Esophagus muscularis mucosa (tissue), 4 donors: Measurements from ENCODE around the gene ATG2B. TPM values are rescaled to one million over a fixed set of nuclear protein-coding genes. Genes with fewer than 3 reads are reported as not detected.

Source experiments
- DNase-seq: peaks from one replicate; pipeline ENCODE4 v3.0.0-alpha.2; 2017; ENCODE audit errors: extremely low spot score
- H3K27ac ChIP-seq, 4 donors: fragments of 200-600 bp; sonication (generic); replicated peaks in 1 of 4; 1 replicate in 3 of 4; 2 replicates in 1 of 4; pipeline ENCODE4 v1.5.1; 2016 to 2019; ENCODE audit warnings: mild to moderate bottlenecking in 1 of 4
- H3K27me3 ChIP-seq, 4 donors: fragments of 200-600 bp; sonication (generic); one replicate each; pipeline versions ENCODE4 v1.5.1 to v1.6.0; 2016 to 2019
- H3K36me3 ChIP-seq, 4 donors: fragments of 200-600 bp; sonication (generic); one replicate each; pipeline ENCODE4 v1.5.1; 2016 to 2019
- H3K4me1 ChIP-seq, 4 donors: fragments of 200-600 bp; sonication (generic); one replicate each; pipeline ENCODE4 v1.5.1; 2016 to 2019
- H3K4me3 ChIP-seq, 4 donors: fragments of 200-600 bp; sonication (generic); 1 replicate in 2 of 4; 2 replicates in 2 of 4; pipeline ENCODE4 v1.5.1; 2016 to 2019; ENCODE audit warnings: mild to moderate bottlenecking in 4 of 4, moderate library complexity in 1 of 4
- H3K9me3 ChIP-seq, 4 donors: fragments of 200-600 bp; sonication (generic); 1 replicate in 3 of 4; 2 replicates in 1 of 4; pipeline ENCODE4 v1.5.1; 2016 to 2019
- CTCF ChIP-seq, 3 experiments: fragments of 200-600 bp in 2 of 3; fragments of 450-650 bp in 1 of 3; sonication (generic) in 2 of 3; IDR thresholded peaks; one replicate each; pipeline ENCODE4 v1.5.1; 2017 to 2019; ENCODE audit warnings: antibody characterized with exemption in 3 of 3, mild to moderate bottlenecking in 2 of 3, moderate library complexity in 1 of 3
- EP300 ChIP-seq: sonication (generic); formaldehyde crosslinking; IDR thresholded peaks from one replicate; pipeline ENCODE4 v1.6.1; 2017; ENCODE audit warnings: antibody characterized with exemption
- POLR2A ChIP-seq: fragments of 450-650 bp; IDR thresholded peaks from one replicate; pipeline ENCODE4 v1.6.1; 2017; ENCODE audit warnings: antibody characterized with exemption, moderate library complexity, mild to moderate bottlenecking, low read depth
- POLR2AphosphoS5 ChIP-seq, 2 donors: sonication (generic); formaldehyde crosslinking; IDR thresholded peaks; one replicate each; pipeline ENCODE4 v1.6.1; 2017; ENCODE audit warnings: antibody characterized with exemption in 2 of 2
- WGBS: methylation state at CpG from one replicate; pipeline ENCODE4 v1.1.5; 2018; 5-methylcytosine and 5-hydroxymethylcytosine counted together
- intact Hi-C: fragments of 100-400 bp; cut with DNase I; formaldehyde crosslinking; loops from one replicate; pipeline ENCODE4 v1.15.1; 2023
- total RNA-seq, 4 donors: library from RNA; depleted of rRNA; stranded (reverse); fragments of >200 nt; gene quantifications; one replicate each; pipeline versions ENCODE4 v1.1.0 to v1.2.1, GENCODE V29; 2016

The ATG2B gene
- total RNA-seq, 4 donors from 2014 or later, result 18.2 to 26.6 (median 23.1) TPM

- Histone ChIP-seq H3K9me3 (no peaks in the 10 kb centered on the region), H3K4me1 (peaks cover 3 to 35% (median 22%) of the 10 kb centered on the region in 4 donors), H3K27ac (no peak overlapping the region), H3K27me3 (no peaks in the 10 kb centered on the region), H3K4me3 (no peak overlapping the region), H3K36me3 (no peaks in the 10 kb centered on the region)
- 78% methylated on average over 5 of the region's 5 CpGs for WGBS
- TF ChIP-seq EP300, result no peak
- no peak for TF ChIP-seq POLR2AphosphoS5 (IDR thresholded peaks at IDR 0.05)
- TF ChIP-seq CTCF (IDR thresholded peaks at IDR 0.05), result no peak
- TF ChIP-seq POLR2A, result no peak
- intact Hi-C loops, result no loop called here
- DNase-seq, result no peak
Observed at GRCh38 chr14:96261053-96261452, 102.1 kb downstream of the ATG2B start.

GRCh38 chr14:96260341-96260821 lies 102.8 kb downstream of the ATG2B start:
- Histone ChIP-seq H3K27ac (no peak overlapping the region), H3K27me3 (no peaks in the 10 kb centered on the region), H3K9me3 (no peaks in the 10 kb centered on the region), H3K4me1 (peaks cover 3 to 42% (median 26%) of the 10 kb centered on the region in 4 donors), H3K36me3 (no peaks in the 10 kb centered on the region), H3K4me3 (no peak overlapping the region)
- TF ChIP-seq POLR2AphosphoS5 (IDR thresholded peaks at IDR 0.05) (peak in 1 of 2 donors; percentile 34), CTCF (IDR thresholded peaks at IDR 0.05) (no peak), POLR2A (no peak)
- no peak for DNase-seq
- 72% methylated on average over 2 of the region's 2 CpGs for WGBS
- intact Hi-C loops, result no loop called here

- TF ChIP-seq CTCF (IDR thresholded peaks at IDR 0.05), result no peak
- no peak for TF ChIP-seq POLR2A
- no peak for TF ChIP-seq EP300
- TF ChIP-seq POLR2AphosphoS5 (IDR thresholded peaks at IDR 0.05), result no peak
- intact Hi-C loops, result no loop called here
- no peak overlapping the region for H3K4me3 ChIP-seq
- no peaks in the 10 kb centered on the region for H3K36me3 ChIP-seq
- H3K27ac ChIP-seq, result peak overlapping the region in 2 of 4 donors; percentile 82 to 88
- no peak for DNase-seq
- H3K27me3 ChIP-seq, result no peaks in the 10 kb centered on the region
- H3K9me3 ChIP-seq, result no peaks in the 10 kb centered on the region
- H3K4me1 ChIP-seq, result peaks cover 3 to 61% (median 49%) of the 10 kb centered on the region in 4 donors
Observed at GRCh38 chr14:96257900-96258299, 105.2 kb downstream of the ATG2B start.

- intact Hi-C loops, result no loop called here
- Histone ChIP-seq H3K36me3 (no peaks in the 10 kb centered on the region), H3K27me3 (no peaks in the 10 kb centered on the region), H3K27ac (peak overlapping the region; percentile 82 to 88 (median 86)), H3K4me1 (peaks cover 3 to 66% (median 56%) of the 10 kb centered on the region in 4 donors), H3K4me3 (no peak overlapping the region), H3K9me3 (no peaks in the 10 kb centered on the region)
- DNase-seq, result no peak
- no peak for TF ChIP-seq CTCF (IDR thresholded peaks at IDR 0.05)
- TF ChIP-seq EP300, result no peak
- TF ChIP-seq POLR2AphosphoS5 (IDR thresholded peaks at IDR 0.05), result no peak
- TF ChIP-seq POLR2A, result no peak
- 62% methylated on average over 8 of the region's 8 CpGs for WGBS
Observed at GRCh38 chr14:96257056-96257455, 106.1 kb downstream of the ATG2B start.

GRCh38 chr14:96256407-96256806 lies 106.7 kb downstream of the ATG2B start:
- Histone ChIP-seq H3K36me3 (no peaks in the 10 kb centered on the region), H3K27ac (peak overlapping the region; percentile 82 to 88 (median 86)), H3K4me1 (peaks cover 3 to 61% (median 51%) of the 10 kb centered on the region in 4 donors), H3K9me3 (no peaks in the 10 kb centered on the region), H3K27me3 (no peaks in the 10 kb centered on the region), H3K4me3 (no peak overlapping the region)
- 35% methylated on average over 4 of the region's 4 CpGs for WGBS
- intact Hi-C loops, result no loop called here
- TF ChIP-seq EP300 (no peak), POLR2AphosphoS5 (IDR thresholded peaks at IDR 0.05) (peak; percentile 25 to 47), CTCF (IDR thresholded peaks at IDR 0.05) (peak in 1 of 3 experiments; percentile 34)
- DNase-seq, result no peak
